ENCODE data around the gene PCBD1. TPM values are rescaled to one million over a fixed set of nuclear protein-coding genes. Genes with fewer than 3 reads are reported as not detected.

The PCBD1 gene
- polyA plus RNA-seq, 2 of the 4 experiments (the other 2 are of a cell fraction), result 169 to 211 TPM

DNA sequence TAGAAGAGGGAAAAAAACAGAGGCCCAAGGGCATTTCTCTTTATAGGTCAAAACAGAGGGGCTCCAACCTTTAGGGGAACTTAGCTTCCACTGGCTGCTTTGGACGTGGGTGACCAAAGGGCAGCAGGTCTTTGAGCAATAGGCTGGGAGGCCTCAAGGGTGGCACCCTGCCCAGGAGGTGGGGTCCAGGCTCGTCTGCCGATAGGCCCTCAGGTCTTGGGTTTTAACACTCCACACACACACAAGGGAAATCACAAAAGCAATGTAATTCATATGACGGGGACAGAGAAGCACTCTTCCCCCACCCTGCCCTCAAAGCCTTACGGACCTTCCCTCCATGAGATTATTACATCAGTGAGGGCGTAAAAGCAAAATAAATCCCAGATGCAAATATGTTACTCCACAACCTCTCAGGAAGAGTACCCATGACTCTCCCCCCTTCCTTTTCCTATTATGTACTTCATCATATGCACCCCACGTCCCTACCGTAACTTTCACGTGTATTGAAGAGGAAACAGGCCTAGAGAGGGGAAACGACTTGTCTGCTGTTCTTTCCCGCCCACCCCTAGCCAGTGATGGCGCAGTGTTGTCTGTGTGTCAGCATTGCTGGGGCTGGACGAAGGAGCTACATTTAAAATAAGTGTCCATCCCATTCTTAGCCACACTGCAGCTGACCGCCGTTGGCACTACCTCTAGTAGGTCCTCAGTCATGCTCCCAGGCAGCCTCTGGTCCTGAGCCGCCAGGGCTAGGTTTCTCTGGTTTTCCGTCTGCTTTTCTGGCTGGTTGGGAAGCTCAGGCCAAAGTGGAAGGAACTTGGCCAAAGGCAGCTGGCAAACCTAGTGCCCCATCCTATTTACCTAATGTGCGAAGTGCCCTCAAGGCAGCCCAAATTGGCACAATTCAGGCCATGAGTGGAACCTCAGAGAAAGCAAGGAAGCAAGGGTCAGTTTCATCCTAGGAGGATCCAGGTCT is 2.1 kb downstream of the PCBD1 start:
- 91% methylated on average over 18 of the region's 18 CpGs for WGBS (ENCODE audit: missing lambda C conversion rate)

DNA sequence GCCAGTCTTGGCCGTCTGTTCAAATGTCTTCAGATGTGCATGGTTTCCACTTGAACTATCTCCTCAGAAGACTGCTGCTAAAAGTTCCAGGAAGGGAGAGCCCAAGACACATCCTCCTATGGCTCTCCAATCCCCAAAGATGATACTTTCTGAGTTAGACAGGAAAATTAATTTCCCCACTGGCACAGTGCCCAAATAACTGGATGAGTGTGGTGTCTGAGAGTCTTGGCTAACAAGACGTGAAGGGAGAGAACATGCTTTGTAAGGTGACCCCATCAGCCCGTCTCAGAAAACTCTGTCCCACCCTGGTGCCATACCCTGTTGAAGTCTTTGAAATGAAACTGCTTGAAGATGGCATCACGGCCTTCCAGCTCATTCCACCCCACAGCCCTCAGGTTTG is 2.9 kb downstream of the PCBD1 start:
- ChIA-PET POLR2A (no interaction called here), CTCF (interaction anchor here (1.3 to 6.1 kb wide), 3 partner anchors 17 to 400 kb away, joined by 4 to 31 read pairs (median 14); partner anchors contain the start of gene SGPL1)
- FAIRE-seq (no peak), ATAC-seq (no peak), DNase-seq (ENCODE audit: low read depth in 1 of 2, low spot score in 1 of 2) (no peak)
- H3K4me3 ChIP-seq, result no peak overlapping the region
- TF ChIP-seq, protein P1, sequence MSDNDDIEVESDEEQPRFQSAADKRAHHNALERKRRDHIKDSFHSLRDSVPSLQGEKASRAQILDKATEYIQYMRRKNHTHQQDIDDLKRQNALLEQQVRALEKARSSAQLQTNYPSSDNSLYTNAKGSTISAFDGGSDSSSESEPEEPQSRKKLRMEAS (IDR thresholded peaks at IDR 0.05), result no peak
- no peak for TF ChIP-seq MAFK (IDR thresholded peaks at IDR 0.05; ENCODE audit: partially characterized antibody)
- TF ChIP-seq, protein P2, sequence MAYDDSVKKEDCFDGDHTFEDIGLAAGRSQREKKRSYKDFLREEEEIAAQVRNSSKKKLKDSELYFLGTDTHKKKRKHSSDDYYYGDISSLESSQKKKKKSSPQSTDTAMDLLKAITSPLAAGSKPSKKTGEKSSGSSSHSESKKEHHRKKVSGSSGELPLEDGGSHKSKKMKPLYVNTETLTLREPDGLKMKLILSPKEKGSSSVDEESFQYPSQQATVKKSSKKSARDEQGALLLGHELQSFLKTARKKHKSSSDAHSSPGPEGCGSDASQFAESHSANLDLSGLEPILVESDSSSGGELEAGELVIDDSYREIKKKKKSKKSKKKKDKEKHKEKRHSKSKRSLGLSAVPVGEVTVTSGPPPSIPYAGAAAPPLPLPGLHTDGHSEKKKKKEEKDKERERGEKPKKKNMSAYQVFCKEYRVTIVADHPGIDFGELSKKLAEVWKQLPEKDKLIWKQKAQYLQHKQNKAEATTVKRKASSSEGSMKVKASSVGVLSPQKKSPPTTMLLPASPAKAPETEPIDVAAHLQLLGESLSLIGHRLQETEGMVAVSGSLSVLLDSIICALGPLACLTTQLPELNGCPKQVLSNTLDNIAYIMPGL (CRISPR knock-in tag; IDR thresholded peaks at IDR 0.05; ENCODE audit: borderline replicate concordance), result no peak
- H3K27ac ChIP-seq, result no peak overlapping the region
- WGBS (ENCODE audit: missing lambda C conversion rate), result 92% methylated on average over 4 of the region's 4 CpGs
- no peaks in the 10 kb centered on the region for H3K9me3 ChIP-seq
- H3K4me1 ChIP-seq, result peaks cover 16% of the 10 kb centered on the region
- no peak overlapping the region for H3K4me2 ChIP-seq

More for the DNA sequence above, 2.1 kb downstream of the PCBD1 start:
- no peak overlapping the region for H3K4me3 ChIP-seq
- FAIRE-seq (no peak), DNase-seq (ENCODE audit: low read depth in 1 of 2, low spot score in 1 of 2) (no peak), ATAC-seq (no peak)
- H3K4me2 ChIP-seq, result peak overlapping the region; percentile 92
- no peak for TF ChIP-seq SREBF2 (IDR thresholded peaks at IDR 0.05)
- no peak for TF ChIP-seq ESRRA (IDR thresholded peaks at IDR 0.05; ENCODE audit: borderline replicate concordance, low read length)
- TF ChIP-seq CHD4 (IDR thresholded peaks at IDR 0.05; ENCODE audit: borderline replicate concordance), result no peak
- TF ChIP-seq, protein P1 (IDR thresholded peaks at IDR 0.05), result no peak
- TF ChIP-seq ZFP36 (IDR thresholded peaks at IDR 0.05; ENCODE audit: borderline replicate concordance, partially characterized antibody), result no peak
- no peak for TF ChIP-seq FOSB (CRISPR knock-in tag; IDR thresholded peaks at IDR 0.05)
- H3K4me1 ChIP-seq, result peaks cover 16% of the 10 kb centered on the region
- ChIA-PET CTCF (interaction anchor here (1.1 to 6.1 kb wide), 6 partner anchors 9 to 425 kb away, joined by 3 to 31 read pairs (median 4); partner anchors contain the start of gene SGPL1), POLR2A (no interaction called here)
- no peaks in the 10 kb centered on the region for H3K9me3 ChIP-seq
- H3K27ac ChIP-seq, result no peak overlapping the region

DNA sequence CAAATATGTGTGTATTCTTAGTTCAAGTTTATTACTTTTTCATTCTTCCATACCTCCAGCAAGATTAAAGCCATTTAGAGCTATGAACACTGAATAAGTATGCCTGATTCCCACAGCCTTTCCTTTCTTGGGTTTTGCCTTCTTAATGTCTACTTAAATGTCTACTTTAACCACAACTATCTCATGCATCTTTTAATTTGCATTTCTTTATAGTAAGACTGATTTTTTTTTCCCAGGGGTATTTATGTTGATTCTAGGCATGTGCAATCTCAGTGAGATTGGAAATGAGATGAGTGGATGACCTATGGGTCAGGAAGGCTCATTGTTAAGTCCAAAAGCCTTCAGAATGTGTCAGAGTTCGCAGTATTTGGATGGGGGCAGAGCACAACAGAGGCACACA is 3.6 kb downstream of the PCBD1 start:
- TF ChIP-seq FOXS1 (CRISPR knock-in tag; IDR thresholded peaks at IDR 0.05) (no peak), ESRRA (IDR thresholded peaks at IDR 0.05; ENCODE audit: borderline replicate concordance, low read length) (no peak), HEYL (CRISPR knock-in tag; IDR thresholded peaks at IDR 0.05) (no peak), CEBPB (IDR thresholded peaks at IDR 0.05) (no peak), KDM1A (IDR thresholded peaks at IDR 0.05; ENCODE audit: low read depth) (no peak), HDAC2 (IDR thresholded peaks at IDR 0.05) (no peak)
- TF ChIP-seq, protein P2 (CRISPR knock-in tag; IDR thresholded peaks at IDR 0.05; ENCODE audit: borderline replicate concordance), result no peak
- TF ChIP-seq, protein P3, sequence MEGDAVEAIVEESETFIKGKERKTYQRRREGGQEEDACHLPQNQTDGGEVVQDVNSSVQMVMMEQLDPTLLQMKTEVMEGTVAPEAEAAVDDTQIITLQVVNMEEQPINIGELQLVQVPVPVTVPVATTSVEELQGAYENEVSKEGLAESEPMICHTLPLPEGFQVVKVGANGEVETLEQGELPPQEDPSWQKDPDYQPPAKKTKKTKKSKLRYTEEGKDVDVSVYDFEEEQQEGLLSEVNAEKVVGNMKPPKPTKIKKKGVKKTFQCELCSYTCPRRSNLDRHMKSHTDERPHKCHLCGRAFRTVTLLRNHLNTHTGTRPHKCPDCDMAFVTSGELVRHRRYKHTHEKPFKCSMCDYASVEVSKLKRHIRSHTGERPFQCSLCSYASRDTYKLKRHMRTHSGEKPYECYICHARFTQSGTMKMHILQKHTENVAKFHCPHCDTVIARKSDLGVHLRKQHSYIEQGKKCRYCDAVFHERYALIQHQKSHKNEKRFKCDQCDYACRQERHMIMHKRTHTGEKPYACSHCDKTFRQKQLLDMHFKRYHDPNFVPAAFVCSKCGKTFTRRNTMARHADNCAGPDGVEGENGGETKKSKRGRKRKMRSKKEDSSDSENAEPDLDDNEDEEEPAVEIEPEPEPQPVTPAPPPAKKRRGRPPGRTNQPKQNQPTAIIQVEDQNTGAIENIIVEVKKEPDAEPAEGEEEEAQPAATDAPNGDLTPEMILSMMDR (IDR thresholded peaks at IDR 0.05), result no peak
- FAIRE-seq (no peak), DNase-seq (ENCODE audit: low read depth in 1 of 2, low spot score in 1 of 2) (no peak), ATAC-seq (no peak)
- CTCF ChIA-PET, result interaction anchor here (0.6 to 4.1 kb wide), 7 partner anchors 18 to 400 kb away, joined by 3 to 14 read pairs (median 4); no protein-coding TSS in a partner anchor
- Histone ChIP-seq H3K4me1 (peaks cover 16% of the 10 kb centered on the region), H3K4me2 (no peak overlapping the region), H3K27ac (no peak overlapping the region), H3K4me3 (no peak overlapping the region), H3K9me3 (no peaks in the 10 kb centered on the region)
- 79% methylated on average over 1 of the region's 1 CpG for WGBS (ENCODE audit: missing lambda C conversion rate)
- POLR2A ChIA-PET, result no interaction called here
